Trophoblast cell (in vitro differentiated cells and primary cell): ENCODE results near the gene SETX.
A peak's percentile ranks its signal among the peaks of the same experiment; 100 is the strongest.

ENCODE experiments used
- DNase-seq, 2 donors: peaks; one replicate each; pipeline ENCODE4 v3.0.0-alpha.2; 2016
- H2AFZ ChIP-seq: 2 replicates; pipeline ENCODE4 v1.6.1; 2013; ENCODE audit warnings: low read length, moderate library complexity, mild to moderate bottlenecking; ENCODE audit not compliant: insufficient read depth, poor library complexity
- H2AK5ac ChIP-seq: 2 replicates; pipeline ENCODE4 v1.6.1; 2013; ENCODE audit warnings: mild to moderate bottlenecking, low read length
- H2BK120ac ChIP-seq: 2 replicates; pipeline ENCODE4 v1.6.1; 2013; ENCODE audit warnings: low read length, mild to moderate bottlenecking, moderate library complexity; ENCODE audit not compliant: insufficient read depth, poor library complexity
- H2BK12ac ChIP-seq: 2 replicates; pipeline ENCODE4 v1.6.1; 2013; ENCODE audit warnings: mild to moderate bottlenecking, low read length, moderate library complexity
- H2BK5ac ChIP-seq: 2 replicates; pipeline ENCODE4 v1.6.1; 2013; ENCODE audit warnings: low read length, low read depth, moderate library complexity, mild to moderate bottlenecking; ENCODE audit not compliant: poor library complexity
- H3K14ac ChIP-seq: 2 replicates; pipeline ENCODE4 v1.6.1; 2013; ENCODE audit warnings: mild to moderate bottlenecking, low read length
- H3K18ac ChIP-seq: 2 replicates; pipeline ENCODE4 v1.6.1; 2013; ENCODE audit warnings: mild to moderate bottlenecking, low read length
- H3K23ac ChIP-seq: 2 replicates; pipeline ENCODE4 v1.6.1; 2013; ENCODE audit warnings: low read length
- H3K27ac ChIP-seq: 2 replicates; pipeline ENCODE4 v1.5.1; 2013; ENCODE audit warnings: low read depth, mild to moderate bottlenecking, inconsistent platforms, low read length, moderate library complexity
- H3K27me3 ChIP-seq: 2 replicates; pipeline ENCODE4 v1.6.1; 2013; ENCODE audit warnings: inconsistent platforms, mild to moderate bottlenecking, low read length, moderate library complexity; ENCODE audit not compliant: insufficient read depth
- H3K36me3 ChIP-seq, 2 experiments: 1 replicate in 1 of 2; 2 replicates in 1 of 2; pipeline ENCODE4 v1.6.1; 2013; ENCODE audit warnings: low read length in 2 of 2, mild to moderate bottlenecking in 2 of 2, moderate library complexity in 1 of 2; ENCODE audit not compliant: insufficient read depth in 2 of 2, control insufficient read depth in 1 of 2
- H3K4ac ChIP-seq: 2 replicates; pipeline ENCODE4 v1.6.1; 2013; ENCODE audit warnings: low read depth, mild to moderate bottlenecking, low read length, moderate library complexity
- H3K4me1 ChIP-seq, 2 experiments: 1 replicate in 1 of 2; 2 replicates in 1 of 2; pipeline ENCODE4 v1.6.1; 2013; ENCODE audit warnings: low read length in 2 of 2, mild to moderate bottlenecking in 2 of 2, moderate library complexity in 1 of 2; ENCODE audit not compliant: insufficient read depth in 2 of 2, control insufficient read depth in 1 of 2
- H3K4me2 ChIP-seq: 2 replicates; pipeline ENCODE4 v1.6.1; 2013; ENCODE audit warnings: inconsistent platforms, mild to moderate bottlenecking, low read length, moderate library complexity
- H3K4me3 ChIP-seq: 2 replicates; pipeline ENCODE4 v1.5.1; 2013; ENCODE audit warnings: mild to moderate bottlenecking, low read depth, low read length, inconsistent platforms
- H3K79me1 ChIP-seq: one replicate; pipeline ENCODE4 v1.6.1; 2013; ENCODE audit warnings: low read length
- H3K79me2 ChIP-seq: 2 replicates; pipeline ENCODE4 v1.6.1; 2013; ENCODE audit warnings: low read length, mild to moderate bottlenecking; ENCODE audit not compliant: control insufficient read depth, insufficient read depth, poor library complexity
- H3K9ac ChIP-seq: 2 replicates; pipeline ENCODE4 v1.6.1; 2013; ENCODE audit warnings: mild to moderate bottlenecking, low read length
- H3K9me3 ChIP-seq: 2 replicates; pipeline ENCODE4 v1.6.1; 2013; ENCODE audit warnings: low read depth, mild to moderate bottlenecking, control low read depth, inconsistent platforms, low read length; ENCODE audit not compliant: insufficient read depth
- H4K12ac ChIP-seq: 2 replicates; pipeline ENCODE4 v1.6.1; 2013; ENCODE audit warnings: low read depth, mild to moderate bottlenecking, low read length, moderate library complexity
- H4K8ac ChIP-seq: 2 replicates; pipeline ENCODE4 v1.6.1; 2013; ENCODE audit warnings: low read depth, mild to moderate bottlenecking, low read length, moderate library complexity
- H4K91ac ChIP-seq: one replicate; pipeline ENCODE4 v1.6.1; 2013; ENCODE audit warnings: low read depth, mild to moderate bottlenecking, low read length, moderate library complexity
- WGBS: extraction: QIAGEN DNeasy Blood & Tissue Kit; methylation state at CpG from one replicate; pipeline ENCODE4 v1.1.7; 2013; ENCODE audit warnings: missing lambda C conversion rate; ENCODE audit not compliant: insufficient read length, insufficient coverage; ENCODE audit errors: extremely low coverage; 5-methylcytosine and 5-hydroxymethylcytosine counted together

SETX gene

GRCh38 chr9:132236662-132237311 lies 118.0 kb downstream of the SETX start:
- H2AFZ ChIP-seq = no peak overlapping the region
- H3K27me3 ChIP-seq = peaks cover 12% of the 10 kb centered on the region
- H2BK120ac ChIP-seq = no peak overlapping the region
- no peak overlapping the region for H3K4me3 ChIP-seq
- no peak for DNase-seq
- no peak overlapping the region for H3K4ac ChIP-seq
- no CpG with 5 or more reads among the region's 18 CpGs for WGBS
- H3K79me2 ChIP-seq = no peaks in the 10 kb centered on the region
- no peaks in the 10 kb centered on the region for H3K9me3 ChIP-seq
- no peaks in the 10 kb centered on the region for H3K79me1 ChIP-seq
- H3K36me3 ChIP-seq = no peaks in the 10 kb centered on the region
- H3K14ac ChIP-seq = no peak overlapping the region
- no peak overlapping the region for H3K23ac ChIP-seq
- H2BK12ac ChIP-seq = no peak overlapping the region
- H3K4me2 ChIP-seq = no peak overlapping the region
- H4K91ac ChIP-seq = no peak overlapping the region
- H4K8ac ChIP-seq = no peak overlapping the region
- no peak overlapping the region for H3K27ac ChIP-seq
- no peak overlapping the region for H4K12ac ChIP-seq
- no peak overlapping the region for H3K18ac ChIP-seq
- H2AK5ac ChIP-seq = no peak overlapping the region
- no peak overlapping the region for H3K9ac ChIP-seq
- peaks cover 5 to 9% of the 10 kb centered on the region in 2 experiments for H3K4me1 ChIP-seq
- no peak overlapping the region for H2BK5ac ChIP-seq

GRCh38 chr9:132235894-132236661 lies 118.7 kb downstream of the SETX start:
- Histone ChIP-seq H4K8ac (no peak overlapping the region), H3K18ac (no peak overlapping the region), H3K9ac (no peak overlapping the region), H3K9me3 (no peaks in the 10 kb centered on the region), H3K4me3 (no peak overlapping the region), H2BK5ac (no peak overlapping the region), H3K4me1 (peaks cover 0 to 4% of the 10 kb centered on the region in 2 experiments), H3K23ac (no peak overlapping the region), H3K36me3 (no peaks in the 10 kb centered on the region), H3K14ac (no peak overlapping the region), H4K91ac (no peak overlapping the region), H2BK12ac (no peak overlapping the region), H3K27ac (no peak overlapping the region), H3K79me2 (no peaks in the 10 kb centered on the region), H3K27me3 (peaks cover 5% of the 10 kb centered on the region), H4K12ac (no peak overlapping the region), H3K4me2 (no peak overlapping the region), H2BK120ac (no peak overlapping the region), H2AFZ (no peak overlapping the region), H2AK5ac (no peak overlapping the region), H3K79me1 (no peaks in the 10 kb centered on the region), H3K4ac (no peak overlapping the region)
- peak; percentile 60 to 89 for DNase-seq
- WGBS = no CpG with 5 or more reads among the region's 19 CpGs

DNA sequence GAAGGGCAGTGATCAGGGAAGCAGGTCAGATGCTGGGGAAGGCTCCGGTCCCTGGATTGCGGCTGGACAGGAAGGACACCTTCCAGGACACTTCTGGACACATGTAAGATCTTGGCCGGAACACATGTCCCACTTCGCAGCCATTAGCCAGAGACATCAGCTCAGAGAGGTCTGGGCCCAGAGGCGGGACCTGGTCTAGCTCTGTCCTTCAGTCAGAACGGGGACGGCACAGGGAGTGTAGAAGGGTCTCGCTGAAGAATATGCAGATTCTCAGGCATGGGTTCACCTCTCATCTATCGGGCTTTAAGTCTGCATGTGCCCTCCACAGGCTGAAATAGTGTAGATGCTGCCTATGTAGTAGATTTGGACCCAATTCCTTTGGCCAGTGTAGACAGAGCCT lies 119.7 kb downstream of the SETX start:
- H3K9ac ChIP-seq = no peak overlapping the region
- no peaks in the 10 kb centered on the region for H3K79me1 ChIP-seq
- H2BK120ac ChIP-seq = no peak overlapping the region
- H3K79me2 ChIP-seq = no peaks in the 10 kb centered on the region
- H3K18ac ChIP-seq = no peak overlapping the region
- no peak overlapping the region for H2AFZ ChIP-seq
- no CpG with 5 or more reads among the region's 9 CpGs for WGBS
- no peak for DNase-seq
- no peak overlapping the region for H3K4me2 ChIP-seq
- H4K8ac ChIP-seq = no peak overlapping the region
- no peaks in the 10 kb centered on the region for H3K36me3 ChIP-seq
- no peak overlapping the region for H3K14ac ChIP-seq
- no peak overlapping the region for H4K91ac ChIP-seq
- H3K4me1 ChIP-seq = no peaks in the 10 kb centered on the region
- H3K9me3 ChIP-seq = no peaks in the 10 kb centered on the region
- H2AK5ac ChIP-seq = no peak overlapping the region
- H2BK12ac ChIP-seq = no peak overlapping the region
- no peak overlapping the region for H3K4ac ChIP-seq
- no peak overlapping the region for H4K12ac ChIP-seq
- H3K23ac ChIP-seq = no peak overlapping the region
- H3K27me3 ChIP-seq = no peaks in the 10 kb centered on the region
- no peak overlapping the region for H3K4me3 ChIP-seq
- H3K27ac ChIP-seq = no peak overlapping the region
- no peak overlapping the region for H2BK5ac ChIP-seq

DNA sequence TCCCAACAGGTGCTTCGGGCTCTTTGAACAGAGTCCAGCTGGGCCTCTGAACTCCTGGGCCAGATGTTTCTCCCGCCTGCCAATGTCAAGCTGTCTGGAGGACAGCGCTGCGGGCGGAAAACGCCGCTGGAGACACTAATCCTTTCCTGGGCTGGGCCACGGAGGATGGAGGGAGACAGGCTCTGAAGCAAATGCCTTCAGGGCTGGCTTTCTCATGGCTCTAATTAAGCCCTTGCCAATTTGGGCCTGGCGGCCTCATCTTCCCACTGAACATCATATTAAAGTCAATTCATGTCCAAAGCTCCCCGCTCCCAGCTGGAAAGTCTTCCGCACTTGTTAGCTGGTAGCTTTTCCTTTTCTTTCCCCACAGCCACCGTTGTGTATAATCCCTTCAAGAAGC lies 120.3 kb downstream of the SETX start:
- no peak overlapping the region for H2AK5ac ChIP-seq
- no peak overlapping the region for H3K4ac ChIP-seq
- H2BK120ac ChIP-seq = no peak overlapping the region
- H3K36me3 ChIP-seq = no peaks in the 10 kb centered on the region
- no peaks in the 10 kb centered on the region for H3K79me1 ChIP-seq
- H3K27ac ChIP-seq = no peak overlapping the region
- no peaks in the 10 kb centered on the region for H3K79me2 ChIP-seq
- no peak overlapping the region for H3K23ac ChIP-seq
- no peak overlapping the region for H3K14ac ChIP-seq
- no peak overlapping the region for H4K12ac ChIP-seq
- H4K91ac ChIP-seq = no peak overlapping the region
- H2AFZ ChIP-seq = no peak overlapping the region
- H3K4me2 ChIP-seq = no peak overlapping the region
- no peak overlapping the region for H3K18ac ChIP-seq
- H3K4me3 ChIP-seq = no peak overlapping the region
- no peak for DNase-seq
- WGBS = no CpG with 5 or more reads among the region's 12 CpGs
- no peaks in the 10 kb centered on the region for H3K27me3 ChIP-seq
- H3K9me3 ChIP-seq = no peaks in the 10 kb centered on the region
- H4K8ac ChIP-seq = no peak overlapping the region
- H3K4me1 ChIP-seq = no peaks in the 10 kb centered on the region
- no peak overlapping the region for H2BK5ac ChIP-seq
- no peak overlapping the region for H3K9ac ChIP-seq
- no peak overlapping the region for H2BK12ac ChIP-seq
